H1 (cell line): ENCODE data around the gene COL6A1.

Source experiments
- CTCF ChIP-seq, 3 experiments: IDR thresholded peaks; 1 replicate in 2 of 3; 2 replicates in 1 of 3; pipeline versions ENCODE4 v1.5.1 to v1.6.1; 2011; ENCODE audit warnings: low read length in 3 of 3, mild to moderate bottlenecking in 3 of 3, inconsistent platforms in 2 of 3, low read depth in 1 of 3, moderate library complexity in 1 of 3; ENCODE audit not compliant: insufficient read depth in 1 of 3; ENCODE audit errors: control extremely low read depth in 1 of 3
- POLR2A ChIP-seq, 2 experiments: IDR thresholded peaks; 1 replicate in 1 of 2; 2 replicates in 1 of 2; pipeline ENCODE4 v1.6.1; 2011; ENCODE audit warnings: low read depth in 2 of 2, low read length in 2 of 2, mild to moderate bottlenecking in 2 of 2; ENCODE audit errors: control extremely low read depth in 1 of 2
- POLR2AphosphoS5 ChIP-seq: IDR thresholded peaks from 2 replicates; pipeline ENCODE4 v1.6.1; 2011; ENCODE audit warnings: low read depth, low read length
- RAD21 ChIP-seq, 2 experiments: IDR thresholded peaks in 1 of 2; conservative IDR thresholded peaks in 1 of 2; 2 replicates each; pipeline ENCODE4 v1.6.1; 2011; ENCODE audit warnings: low read depth in 2 of 2, low read length in 2 of 2, improper control_type of control experiment in 1 of 2, inconsistent platforms in 1 of 2, mild to moderate bottlenecking in 1 of 2, moderate library complexity in 1 of 2
- TAF1 ChIP-seq: IDR thresholded peaks from 2 replicates; pipeline ENCODE4 v1.6.1; 2011; ENCODE audit warnings: mild to moderate bottlenecking, low read depth, low read length

GRCh38 chr21:45990741-45991605 lies 9.4 kb downstream of the COL6A1 start:
- no peak for TF ChIP-seq RAD21 (IDR thresholded peaks at IDR 0.05 in 1 of 2, conservative IDR thresholded peaks at IDR 0.05 in 1 of 2; ENCODE audit: low read depth in 2 of 2, low read length in 2 of 2)
- TF ChIP-seq CTCF (IDR thresholded peaks at IDR 0.05; ENCODE audit: control extremely low read depth in 1 of 3, insufficient read depth in 1 of 3, low read depth in 1 of 3, low read length in 3 of 3) = no peak
- TF ChIP-seq TAF1 = no peak
- no peak for TF ChIP-seq POLR2AphosphoS5
- no peak for TF ChIP-seq POLR2A (IDR thresholded peaks at IDR 0.05; ENCODE audit: control extremely low read depth in 1 of 2, low read depth in 2 of 2, low read length in 2 of 2)
